Stimulated activated CD4-positive, alpha-beta T cell treated with anti-CD3 and anti-CD28 coated beads, Interleukin-15, amount 100 ng/mL, for 24 hours (primary cell): Measurements from ENCODE around the gene PCBP4.
"Not testable (repeated sequence)": the region's sequence is repeated elsewhere in the genome, so short reads cannot be mapped to it uniquely, and the experiment has no call there.

Experiments used
- DNase-seq: peaks from one replicate; pipeline ENCODE4 v3.0.0-alpha.2; 2020

The PCBP4 gene

GRCh38 chr3:51993657-51994056 is 26.4 kb upstream of the PCBP4 start:
- not testable (repeated sequence) for DNase-seq

GRCh38 chr3:51992017-51992682 is 24.9 kb upstream of the PCBP4 start:
- no peak for DNase-seq

- peak; percentile 47 for DNase-seq
These were observed 23.3 kb upstream of the PCBP4 start for GRCh38 chr3:51990501-51990971.

- no peak for DNase-seq
These were observed 21.3 kb upstream of the PCBP4 start for GRCh38 chr3:51988286-51989146.

DNA sequence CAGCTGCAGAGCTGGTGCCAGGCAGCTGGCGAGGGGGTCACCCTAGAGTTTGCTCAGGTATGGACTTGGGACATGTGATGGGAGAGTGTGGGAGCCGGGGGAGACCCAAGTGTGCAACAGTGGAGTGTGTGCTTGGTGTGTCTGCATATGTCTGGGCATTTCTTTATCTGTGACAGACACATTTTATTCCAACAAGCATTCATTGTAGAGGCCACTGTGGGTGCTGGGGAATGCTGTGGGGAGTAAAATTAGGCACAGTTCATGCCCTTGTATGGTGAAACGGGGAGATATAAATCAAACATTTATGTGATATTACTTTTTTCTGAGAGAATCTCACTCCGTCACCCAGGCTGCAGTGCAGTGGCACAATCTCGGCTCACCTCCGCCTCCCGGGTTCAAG is 20.3 kb upstream of the PCBP4 start:
- DNase-seq = no peak

GRCh38 chr3:51986010-51986947 is 19.0 kb upstream of the PCBP4 start:
- DNase-seq = no peak

DNA sequence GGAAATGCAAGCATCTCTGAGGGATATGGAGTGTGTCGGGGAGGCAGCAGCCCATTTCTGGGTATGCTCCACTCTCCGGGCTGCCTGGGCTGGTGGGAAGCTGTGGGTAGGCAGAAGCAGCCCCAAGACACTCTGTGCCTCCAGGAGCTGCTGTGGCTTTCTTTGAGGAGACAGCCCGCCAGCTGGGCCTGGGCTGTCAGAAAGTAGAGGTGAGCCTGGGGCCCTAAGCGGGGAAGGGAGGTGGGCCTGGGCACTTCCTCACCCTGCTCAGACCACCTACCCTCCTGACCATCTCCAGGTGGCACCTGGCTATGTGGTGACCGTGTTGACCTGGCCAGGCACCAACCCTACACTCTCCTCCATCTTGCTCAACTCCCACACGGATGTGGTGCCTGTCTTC is 17.8 kb upstream of the PCBP4 start:
- DNase-seq = no peak

- DNase-seq = no peak
These were observed 17.0 kb upstream of the PCBP4 start for GRCh38 chr3:51984269-51984647.

GRCh38 chr3:51983578-51984268 is 16.5 kb upstream of the PCBP4 start:
- DNase-seq = no peak

- peak; percentile 91 for DNase-seq
These were observed 15.8 kb upstream of the PCBP4 start, which contains the start of gene ACY1 for GRCh38 chr3:51982838-51983577. TSS of gene ACY1 (plus strand) at chr3:51983535. CDS start at chr3:51984065, 530 bp downstream.

DNA sequence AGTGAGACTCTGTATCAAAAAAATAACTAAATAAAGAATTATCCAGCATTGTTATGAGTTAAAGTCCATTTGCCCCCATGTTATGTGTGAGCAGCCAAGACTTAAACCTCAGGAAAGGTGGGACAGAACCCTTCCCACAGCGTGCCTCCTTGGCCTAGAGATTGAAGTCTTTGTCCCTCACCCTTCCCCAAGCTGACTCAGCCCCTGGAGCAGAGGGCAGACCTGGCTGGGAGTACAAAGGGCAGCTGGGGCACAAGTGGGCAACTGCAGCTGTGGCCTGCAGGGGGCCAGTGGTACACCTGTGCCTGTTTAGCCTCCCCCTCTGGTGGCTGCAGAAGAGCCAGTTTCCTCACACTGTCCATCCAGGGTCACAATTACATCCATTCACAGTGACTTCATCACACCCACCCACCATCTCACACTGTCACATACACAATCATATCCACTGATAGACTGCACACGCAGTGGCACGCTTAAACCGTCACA is 15.1 kb upstream of the PCBP4 start:
- DNase-seq = peak; percentile 55

DNA sequence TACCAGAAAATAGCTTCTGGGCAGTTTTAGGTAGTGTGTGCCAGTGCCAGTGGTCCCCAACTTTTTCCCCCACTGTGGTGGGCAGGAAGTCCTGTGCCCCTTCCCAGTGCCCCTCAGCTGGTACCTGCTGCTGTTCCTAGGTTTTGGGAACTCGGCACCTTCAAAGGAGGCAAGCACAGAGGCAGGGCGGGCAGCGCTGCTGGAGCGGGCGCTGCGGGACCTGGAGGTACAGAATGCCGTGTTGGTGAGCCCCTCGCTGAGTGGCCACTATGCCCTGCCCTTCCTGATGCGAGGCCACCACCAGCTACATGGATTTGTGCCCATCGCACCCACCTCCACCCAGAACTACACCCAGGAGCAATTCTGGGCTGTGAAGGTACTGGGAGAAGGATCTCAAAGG is 13.0 kb upstream of the PCBP4 start:
- DNase-seq = no peak

DNA sequence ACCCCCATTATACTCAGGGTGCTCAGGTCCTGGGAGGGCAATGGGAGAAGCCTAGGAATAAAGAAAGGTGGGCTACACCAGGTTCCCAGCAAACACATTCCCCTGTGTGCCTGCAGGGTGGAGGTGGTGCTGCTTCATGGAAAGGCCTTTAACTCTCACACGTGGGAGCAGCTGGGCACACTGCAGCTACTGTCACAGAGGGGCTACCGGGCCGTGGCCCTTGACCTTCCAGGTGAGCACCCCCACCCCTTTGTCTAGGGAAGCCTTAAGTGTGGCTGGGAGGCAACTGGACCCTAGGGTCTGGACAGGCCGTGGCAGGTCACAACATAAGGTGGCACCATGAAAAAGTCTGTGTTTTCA is 10.9 kb upstream of the PCBP4 start:
- DNase-seq = no peak

- no peak for DNase-seq
These were observed 10.3 kb upstream of the PCBP4 start for GRCh38 chr3:51977446-51978142.

DNA sequence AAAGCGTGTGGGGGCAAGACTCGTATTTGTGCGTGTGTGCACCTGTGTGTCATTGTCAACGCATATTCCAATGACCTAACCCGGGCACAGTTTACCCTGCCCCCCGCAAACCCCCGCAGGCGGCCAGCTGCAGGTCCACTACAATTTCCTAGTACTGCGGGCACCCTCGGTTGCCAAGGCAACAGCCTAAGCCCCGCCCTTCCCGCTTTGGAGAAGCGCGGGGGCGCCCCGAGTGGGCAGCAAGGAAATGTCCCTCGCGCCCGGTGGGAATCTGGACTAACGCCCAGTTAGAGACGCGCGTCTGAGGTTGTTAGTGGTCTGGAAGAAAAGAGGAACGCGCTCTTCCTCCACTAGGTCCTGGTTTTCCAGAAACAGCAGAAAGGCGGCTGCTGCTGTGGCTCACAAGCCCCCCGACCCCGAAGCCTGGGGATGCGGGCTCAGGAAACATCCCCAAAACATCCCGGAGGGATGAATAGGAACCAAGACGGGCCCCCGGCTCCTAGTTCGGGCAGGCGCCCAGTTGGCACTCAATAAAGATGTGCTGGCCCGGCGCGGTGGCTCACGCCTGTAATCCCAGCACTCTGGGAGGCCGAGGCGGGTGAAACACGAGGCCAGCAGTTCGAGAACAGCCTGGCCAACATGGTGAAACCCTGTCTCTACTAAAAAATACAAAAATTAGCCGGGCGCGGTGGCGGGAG is 8.7 kb upstream of the PCBP4 start:
- DNase-seq = peak; percentile 54

GRCh38 chr3:51974963-51975851 is 8.0 kb upstream of the PCBP4 start, which contains the start of gene ABHD14A:
TSS of gene ABHD14A (plus strand) at chr3:51975064. CDS start at chr3:51975136, 72 bp downstream.
- DNase-seq = peak; percentile 79

DNA sequence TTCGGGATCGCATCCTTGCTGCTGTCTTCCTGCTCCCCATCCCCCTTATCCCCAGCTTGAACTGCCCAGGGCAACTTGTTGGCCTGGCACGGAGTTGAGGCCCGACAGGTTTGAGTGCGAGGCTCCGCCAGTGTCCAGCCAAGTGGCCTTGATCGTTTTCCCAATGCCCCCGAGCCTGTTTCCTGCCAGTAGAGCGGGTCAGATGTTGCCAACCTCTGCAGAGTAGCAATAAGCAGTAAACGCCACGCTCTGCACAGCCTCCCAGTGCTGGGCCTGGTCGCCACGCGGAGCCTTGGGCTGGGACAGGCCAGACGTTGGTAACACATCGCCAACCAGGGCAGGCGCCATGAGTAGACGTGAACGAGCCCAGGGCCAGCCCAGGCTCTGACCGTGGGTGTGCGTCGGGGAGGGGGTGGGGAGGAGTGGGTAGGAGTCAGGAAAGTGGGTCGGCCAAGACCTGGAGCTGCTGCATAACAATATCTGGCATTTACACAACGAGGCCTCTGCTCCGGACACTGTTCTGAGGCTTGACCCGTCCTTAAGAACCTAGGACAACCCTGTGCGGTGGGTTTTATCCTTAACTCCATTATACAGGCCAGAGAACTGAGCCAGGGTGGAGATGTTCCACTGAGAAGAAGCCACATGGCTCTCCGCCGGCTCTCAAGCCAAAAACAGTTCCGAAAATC is 7.2 kb upstream of the PCBP4 start:
- DNase-seq = peak; percentile 49

GRCh38 chr3:51971350-51971749 is 4.1 kb upstream of the PCBP4 start:
- no peak for DNase-seq
